Measurements from ENCODE around the gene GPATCH8. TPM values are rescaled to one million over a fixed set of nuclear protein-coding genes. Genes with fewer than 3 reads are reported as not detected.

The GPATCH8 gene
- total and polyA plus RNA-seq, 9 of the 15 experiments (the other 6 are each of a cell fraction or from before 2014, with no cell fraction given), result 10.6 to 29.6 (median 13.2) TPM

DNA sequence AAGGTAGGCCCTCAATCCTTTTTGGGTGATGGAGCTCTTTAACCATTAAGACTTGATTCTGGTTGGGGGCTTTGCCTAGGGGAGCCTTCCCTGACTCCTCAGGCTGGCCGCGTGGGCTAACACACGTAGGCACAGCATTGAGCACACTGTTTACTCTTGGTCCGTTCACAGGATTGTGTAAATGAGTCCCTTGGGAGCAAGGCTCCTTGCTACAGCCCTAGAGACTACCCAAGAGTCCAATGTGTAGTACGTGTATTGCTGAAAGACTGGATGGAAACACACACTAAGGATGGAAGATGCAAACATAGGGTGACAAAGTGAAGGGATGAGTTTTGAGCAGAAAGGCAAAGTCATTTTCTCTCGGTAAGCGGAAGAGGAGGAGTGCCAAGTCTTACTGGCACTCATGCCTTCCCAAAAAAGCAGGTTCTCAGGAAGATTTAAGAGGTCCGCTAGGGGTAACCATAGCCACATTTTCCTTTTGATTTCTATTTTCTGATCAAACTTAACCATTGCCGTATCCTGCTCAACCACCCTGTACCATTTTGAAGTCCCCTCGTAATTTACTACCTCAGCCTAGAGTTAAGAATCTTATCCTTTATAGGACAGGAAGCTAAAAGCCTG, 112.8 kb downstream of the GPATCH8 start (continued):
- TF ChIP-seq, protein P1, sequence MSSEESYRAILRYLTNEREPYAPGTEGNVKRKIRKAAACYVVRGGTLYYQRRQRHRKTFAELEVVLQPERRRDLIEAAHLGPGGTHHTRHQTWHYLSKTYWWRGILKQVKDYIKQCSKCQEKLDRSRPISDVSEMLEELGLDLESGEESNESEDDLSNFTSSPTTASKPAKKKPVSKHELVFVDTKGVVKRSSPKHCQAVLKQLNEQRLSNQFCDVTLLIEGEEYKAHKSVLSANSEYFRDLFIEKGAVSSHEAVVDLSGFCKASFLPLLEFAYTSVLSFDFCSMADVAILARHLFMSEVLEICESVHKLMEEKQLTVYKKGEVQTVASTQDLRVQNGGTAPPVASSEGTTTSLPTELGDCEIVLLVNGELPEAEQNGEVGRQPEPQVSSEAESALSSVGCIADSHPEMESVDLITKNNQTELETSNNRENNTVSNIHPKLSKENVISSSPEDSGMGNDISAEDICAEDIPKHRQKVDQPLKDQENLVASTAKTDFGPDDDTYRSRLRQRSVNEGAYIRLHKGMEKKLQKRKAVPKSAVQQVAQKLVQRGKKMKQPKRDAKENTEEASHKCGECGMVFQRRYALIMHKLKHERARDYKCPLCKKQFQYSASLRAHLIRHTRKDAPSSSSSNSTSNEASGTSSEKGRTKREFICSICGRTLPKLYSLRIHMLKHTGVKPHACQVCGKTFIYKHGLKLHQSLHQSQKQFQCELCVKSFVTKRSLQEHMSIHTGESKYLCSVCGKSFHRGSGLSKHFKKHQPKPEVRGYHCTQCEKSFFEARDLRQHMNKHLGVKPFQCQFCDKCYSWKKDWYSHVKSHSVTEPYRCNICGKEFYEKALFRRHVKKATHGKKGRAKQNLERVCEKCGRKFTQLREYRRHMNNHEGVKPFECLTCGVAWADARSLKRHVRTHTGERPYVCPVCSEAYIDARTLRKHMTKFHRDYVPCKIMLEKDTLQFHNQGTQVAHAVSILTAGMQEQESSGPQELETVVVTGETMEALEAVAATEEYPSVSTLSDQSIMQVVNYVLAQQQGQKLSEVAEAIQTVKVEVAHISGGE (CRISPR knock-in tag; IDR thresholded peaks at IDR 0.05), result peak in 1 of 3 experiments; percentile 12; a peak in 2 of 6 replicates
- TF ChIP-seq, protein P2, sequence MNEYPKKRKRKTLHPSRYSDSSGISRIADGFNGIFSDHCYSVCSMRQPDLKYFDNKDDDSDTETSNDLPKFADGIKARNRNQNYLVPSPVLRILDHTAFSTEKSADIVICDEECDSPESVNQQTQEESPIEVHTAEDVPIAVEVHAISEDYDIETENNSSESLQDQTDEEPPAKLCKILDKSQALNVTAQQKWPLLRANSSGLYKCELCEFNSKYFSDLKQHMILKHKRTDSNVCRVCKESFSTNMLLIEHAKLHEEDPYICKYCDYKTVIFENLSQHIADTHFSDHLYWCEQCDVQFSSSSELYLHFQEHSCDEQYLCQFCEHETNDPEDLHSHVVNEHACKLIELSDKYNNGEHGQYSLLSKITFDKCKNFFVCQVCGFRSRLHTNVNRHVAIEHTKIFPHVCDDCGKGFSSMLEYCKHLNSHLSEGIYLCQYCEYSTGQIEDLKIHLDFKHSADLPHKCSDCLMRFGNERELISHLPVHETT (CRISPR knock-in tag; conservative IDR thresholded peaks at IDR 0.05 in 1 of 2, IDR thresholded peaks at IDR 0.05 in 1 of 2), result peak in 1 of 2 experiments; percentile 9; a peak in 1 of 4 replicates
- TF ChIP-seq, protein P3, sequence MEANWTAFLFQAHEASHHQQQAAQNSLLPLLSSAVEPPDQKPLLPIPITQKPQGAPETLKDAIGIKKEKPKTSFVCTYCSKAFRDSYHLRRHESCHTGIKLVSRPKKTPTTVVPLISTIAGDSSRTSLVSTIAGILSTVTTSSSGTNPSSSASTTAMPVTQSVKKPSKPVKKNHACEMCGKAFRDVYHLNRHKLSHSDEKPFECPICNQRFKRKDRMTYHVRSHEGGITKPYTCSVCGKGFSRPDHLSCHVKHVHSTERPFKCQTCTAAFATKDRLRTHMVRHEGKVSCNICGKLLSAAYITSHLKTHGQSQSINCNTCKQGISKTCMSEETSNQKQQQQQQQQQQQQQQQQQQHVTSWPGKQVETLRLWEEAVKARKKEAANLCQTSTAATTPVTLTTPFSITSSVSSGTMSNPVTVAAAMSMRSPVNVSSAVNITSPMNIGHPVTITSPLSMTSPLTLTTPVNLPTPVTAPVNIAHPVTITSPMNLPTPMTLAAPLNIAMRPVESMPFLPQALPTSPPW (CRISPR knock-in tag; IDR thresholded peaks at IDR 0.05), result peak; percentile 17; the same call in 1 of the 2 replicates
- TF ChIP-seq NFRKB (IDR thresholded peaks at IDR 0.05; ENCODE audit: low read depth) (0 out of 2 replicates have a peak, but pooled peaks have one; percentile 33), RBFOX2 (IDR thresholded peaks at IDR 0.05; ENCODE audit: low read depth, low read length) (0 out of 2 replicates have a peak, but pooled peaks have one; percentile 22), BCOR (IDR thresholded peaks at IDR 0.05) (no peak), MEF2D (tag; conservative IDR thresholded peaks at IDR 0.05; ENCODE audit: low read depth) (0 out of 2 replicates have a peak, but pooled peaks have one; percentile 5)

Measured in K562 (cell line).